HG03039 (cell line): ENCODE data around the gene OR11H6.
"Not testable (repeated sequence)": the region's sequence is repeated elsewhere in the genome, so short reads cannot be mapped to it uniquely, and the experiment has no call there.

ENCODE experiments used
- ATAC-seq: cut with Tn5 transposase; IDR thresholded peaks from one replicate; pipeline ENCODE4 v1.9.1; 2021; ENCODE audit warnings: mild to moderate bottlenecking, moderate library complexity; ENCODE audit not compliant: unreplicated experiment

The OR11H6 gene

GRCh38 chr14:20247646-20248246 lies 24.2 kb downstream of the OR11H6 start:
- no peak for ATAC-seq

DNA sequence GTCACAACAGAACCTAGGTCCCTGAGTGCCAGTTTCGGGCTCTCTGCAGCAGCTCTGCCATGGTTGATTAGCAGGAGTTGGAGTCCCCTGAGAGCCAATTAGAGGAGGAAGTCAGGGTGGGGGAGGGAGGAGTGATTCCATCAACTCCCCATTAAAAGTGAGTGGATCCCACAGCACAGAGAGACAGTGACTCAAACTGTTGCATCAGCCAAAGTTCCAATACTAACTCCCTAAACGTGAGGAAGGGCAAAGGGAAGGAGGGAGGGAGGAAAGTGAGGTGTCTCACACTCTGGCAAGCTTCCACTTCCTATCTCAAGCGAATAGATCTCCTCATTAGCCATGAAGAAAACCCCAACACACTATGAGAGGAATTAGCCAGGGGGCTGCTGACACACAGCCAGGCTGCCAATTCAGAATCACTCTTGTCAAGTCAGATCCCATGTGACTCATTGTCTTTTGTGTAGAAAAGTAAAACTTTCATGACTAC lies 39.2 kb downstream of the OR11H6 start:
- no peak for ATAC-seq

- not testable (repeated sequence) for ATAC-seq
Observed at GRCh38 chr14:20264361-20264760, 40.9 kb downstream of the OR11H6 start.

DNA sequence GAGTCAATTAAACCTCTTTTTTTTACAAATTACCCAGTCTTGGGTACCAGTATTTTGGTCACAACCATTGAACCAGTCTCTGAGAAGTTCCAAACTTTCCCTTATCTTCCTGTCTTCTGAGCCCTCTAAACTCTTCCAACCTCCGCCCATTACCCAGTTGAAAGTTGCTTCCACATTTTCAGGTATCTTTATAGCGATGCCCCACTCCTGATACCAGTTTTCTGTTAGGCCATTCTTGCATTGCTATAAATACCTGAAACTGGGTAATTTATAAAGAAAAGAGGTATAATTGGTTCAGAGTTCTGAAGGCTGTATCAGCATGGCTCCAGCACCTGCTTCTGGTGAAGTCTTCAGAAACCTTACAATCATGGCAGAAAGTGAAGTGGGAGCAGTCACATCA lies 50.6 kb downstream of the OR11H6 start:
- ATAC-seq = no peak
